ENCODE measurements around the gene WDR41. TPM values are rescaled to one million over a fixed set of nuclear protein-coding genes. Genes with fewer than 3 reads are reported as not detected.

WDR41 gene
- polyA plus RNA-seq, 2 of the 4 experiments (the other 2 are of a cell fraction), result 62.1 to 88.5 TPM

- no peak for ATAC-seq
- ChIA-PET CTCF (interaction anchor here (1.1 kb wide), 1 partner anchor 830 kb away, joined by 3 read pairs; no protein-coding TSS in a partner anchor), POLR2A (no interaction called here)
- Histone ChIP-seq H3K4me3 (no peak overlapping the region), H3K4me2 (no peak overlapping the region), H3K9me3 (no peaks in the 10 kb centered on the region), H3K4me1 (peaks cover 22% of the 10 kb centered on the region), H3K27ac (no peak overlapping the region)
- TF ChIP-seq RNF2 (IDR thresholded peaks at IDR 0.05; ENCODE audit: borderline replicate concordance, low read depth), result no peak
- TF ChIP-seq HOXA7 (CRISPR knock-in tag; IDR thresholded peaks at IDR 0.05), result no peak
- no peak for TF ChIP-seq FOSB (CRISPR knock-in tag; IDR thresholded peaks at IDR 0.05)
- TF ChIP-seq TFCP2L1 (CRISPR knock-in tag; IDR thresholded peaks at IDR 0.05), result no peak
- TF ChIP-seq NFE2L2 (conservative IDR thresholded peaks at IDR 0.05; ENCODE audit: low read length), result no peak
- TF ChIP-seq MAZ (IDR thresholded peaks at IDR 0.05; ENCODE audit: borderline replicate concordance, low read depth, low read length), result no peak
- WGBS (ENCODE audit: missing lambda C conversion rate), result 91% methylated on average over 1 of the region's 1 CpG
- no peak for DNase-seq (ENCODE audit: low read depth in 1 of 2, low spot score in 1 of 2)
- no peak for FAIRE-seq
Measured at GRCh38 chr5:77431719-77432118, 60.4 kb downstream of the WDR41 start.

- WGBS (ENCODE audit: missing lambda C conversion rate), result 90% methylated on average over 3 of the region's 3 CpGs
- ChIA-PET CTCF (interaction anchor here (1.1 kb wide), 1 partner anchor 829 kb away, joined by 3 read pairs; no protein-coding TSS in a partner anchor), POLR2A (no interaction called here)
- no peak for ATAC-seq
- H3K27ac ChIP-seq, result no peak overlapping the region
- peaks cover 26% of the 10 kb centered on the region for H3K4me1 ChIP-seq
- no peak overlapping the region for H3K4me2 ChIP-seq
- no peak for DNase-seq (ENCODE audit: low read depth in 1 of 2, low spot score in 1 of 2)
- H3K9me3 ChIP-seq, result no peaks in the 10 kb centered on the region
- FAIRE-seq, result no peak
- no peak for TF ChIP-seq FOSL2 (IDR thresholded peaks at IDR 0.05)
- TF ChIP-seq FOSL2 (CRISPR knock-in tag; IDR thresholded peaks at IDR 0.05), result no peak
- 0 out of 2 replicates have a peak, but pooled peaks have one; percentile 21 for TF ChIP-seq JUNB (IDR thresholded peaks at IDR 0.05)
- H3K4me3 ChIP-seq, result no peak overlapping the region
Measured at GRCh38 chr5:77431286-77431685, 60.8 kb downstream of the WDR41 start.

GRCh38 chr5:77430726-77431125, 61.4 kb downstream of the WDR41 start:
- Histone ChIP-seq H3K9me3 (no peaks in the 10 kb centered on the region), H3K27ac (no peak overlapping the region), H3K4me3 (no peak overlapping the region), H3K4me1 (peaks cover 32% of the 10 kb centered on the region), H3K4me2 (no peak overlapping the region)
- no peak for DNase-seq (ENCODE audit: low read depth in 1 of 2, low spot score in 1 of 2)
- no peak for ATAC-seq
- ChIA-PET CTCF (interaction anchor here (1.5 kb wide), 1 partner anchor 353 kb away, joined by 3 read pairs; no protein-coding TSS in a partner anchor), POLR2A (no interaction called here)
- no peak for FAIRE-seq
- 84% methylated on average over 1 of the region's 1 CpG for WGBS (ENCODE audit: missing lambda C conversion rate)
- TF ChIP-seq MAX (IDR thresholded peaks at IDR 0.05), result no peak
- TF ChIP-seq, protein P1, sequence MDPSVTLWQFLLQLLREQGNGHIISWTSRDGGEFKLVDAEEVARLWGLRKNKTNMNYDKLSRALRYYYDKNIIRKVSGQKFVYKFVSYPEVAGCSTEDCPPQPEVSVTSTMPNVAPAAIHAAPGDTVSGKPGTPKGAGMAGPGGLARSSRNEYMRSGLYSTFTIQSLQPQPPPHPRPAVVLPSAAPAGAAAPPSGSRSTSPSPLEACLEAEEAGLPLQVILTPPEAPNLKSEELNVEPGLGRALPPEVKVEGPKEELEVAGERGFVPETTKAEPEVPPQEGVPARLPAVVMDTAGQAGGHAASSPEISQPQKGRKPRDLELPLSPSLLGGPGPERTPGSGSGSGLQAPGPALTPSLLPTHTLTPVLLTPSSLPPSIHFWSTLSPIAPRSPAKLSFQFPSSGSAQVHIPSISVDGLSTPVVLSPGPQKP (IDR thresholded peaks at IDR 0.05; ENCODE audit: low read depth, low read length), result no peak
- no peak for TF ChIP-seq EHF (CRISPR knock-in tag; IDR thresholded peaks at IDR 0.05)
- no peak for TF ChIP-seq NPAS2 (CRISPR knock-in tag; IDR thresholded peaks at IDR 0.05; ENCODE audit: borderline replicate concordance)
- no peak for TF ChIP-seq POLR2AphosphoS2 (conservative IDR thresholded peaks at IDR 0.05; ENCODE audit: low read length)
- TF ChIP-seq PHF8 (IDR thresholded peaks at IDR 0.05; ENCODE audit: borderline replicate concordance, low read depth), result no peak
- TF ChIP-seq, protein P2, sequence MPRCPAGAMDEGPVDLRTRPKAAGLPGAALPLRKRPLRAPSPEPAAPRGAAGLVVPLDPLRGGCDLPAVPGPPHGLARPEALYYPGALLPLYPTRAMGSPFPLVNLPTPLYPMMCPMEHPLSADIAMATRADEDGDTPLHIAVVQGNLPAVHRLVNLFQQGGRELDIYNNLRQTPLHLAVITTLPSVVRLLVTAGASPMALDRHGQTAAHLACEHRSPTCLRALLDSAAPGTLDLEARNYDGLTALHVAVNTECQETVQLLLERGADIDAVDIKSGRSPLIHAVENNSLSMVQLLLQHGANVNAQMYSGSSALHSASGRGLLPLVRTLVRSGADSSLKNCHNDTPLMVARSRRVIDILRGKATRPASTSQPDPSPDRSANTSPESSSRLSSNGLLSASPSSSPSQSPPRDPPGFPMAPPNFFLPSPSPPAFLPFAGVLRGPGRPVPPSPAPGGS (IDR thresholded peaks at IDR 0.05), result no peak
- no peak for TF ChIP-seq MYC (IDR thresholded peaks at IDR 0.05; ENCODE audit: borderline replicate concordance, low read length)
- no peak for TF ChIP-seq SREBF2 (IDR thresholded peaks at IDR 0.05)
- TF ChIP-seq RCOR1 (IDR thresholded peaks at IDR 0.05; ENCODE audit: low read depth, low read length), result no peak
- TF ChIP-seq HOXB5 (CRISPR knock-in tag; IDR thresholded peaks at IDR 0.05), result no peak
- no peak for TF ChIP-seq CEBPB (IDR thresholded peaks at IDR 0.05)
- no peak for TF ChIP-seq POLR2A (IDR thresholded peaks at IDR 0.05; ENCODE audit: low read length)
- no peak for TF ChIP-seq ZSCAN20 (CRISPR knock-in tag; IDR thresholded peaks at IDR 0.05)
- no peak for TF ChIP-seq KDM5A (IDR thresholded peaks at IDR 0.05)
- no peak for TF ChIP-seq CBX2 (IDR thresholded peaks at IDR 0.05; ENCODE audit: borderline replicate concordance, low read depth)
- TF ChIP-seq EP300 (IDR thresholded peaks at IDR 0.05), result no peak
- no peak for TF ChIP-seq ZC3H11A (IDR thresholded peaks at IDR 0.05)
